Omental fat pad (tissue), 4 donors: ENCODE results near the gene PHF2. TPM values are rescaled to one million over a fixed set of nuclear protein-coding genes. Genes with fewer than 3 reads are reported as not detected.
A peak's percentile ranks its signal among the peaks of the same experiment; 100 is the strongest.

Experiments
- ATAC-seq: fragments of 150-250 bp; one replicate; pipeline ENCODE4 v1.9.1; 2016; ENCODE audit warnings: mild to moderate bottlenecking, moderate library complexity; ENCODE audit not compliant: low FRiP score
- DNase-seq: peaks from one replicate; pipeline ENCODE4 v3.0.0-alpha.2; 2019; ENCODE audit warnings: low spot score
- total RNA-seq, 4 donors: library from RNA; depleted of rRNA; stranded (reverse); fragments of >200 nt; gene quantifications; one replicate each; pipeline ENCODE4 v1.1.0, GENCODE V29; 2016
- TF ChIP-seq, protein P1 (sequence below), 3 donors: fragments of 450-650 bp; IDR thresholded peaks; one replicate each; pipeline ENCODE4 v1.5.1; 2016 to 2017; ENCODE audit warnings: antibody characterized with exemption in 3 of 3, mild to moderate bottlenecking in 3 of 3, moderate library complexity in 2 of 3

PHF2 gene
- total RNA-seq, 4 donors from 2014 or later = 15.8 to 24.5 (median 20.4) TPM

DNA sequence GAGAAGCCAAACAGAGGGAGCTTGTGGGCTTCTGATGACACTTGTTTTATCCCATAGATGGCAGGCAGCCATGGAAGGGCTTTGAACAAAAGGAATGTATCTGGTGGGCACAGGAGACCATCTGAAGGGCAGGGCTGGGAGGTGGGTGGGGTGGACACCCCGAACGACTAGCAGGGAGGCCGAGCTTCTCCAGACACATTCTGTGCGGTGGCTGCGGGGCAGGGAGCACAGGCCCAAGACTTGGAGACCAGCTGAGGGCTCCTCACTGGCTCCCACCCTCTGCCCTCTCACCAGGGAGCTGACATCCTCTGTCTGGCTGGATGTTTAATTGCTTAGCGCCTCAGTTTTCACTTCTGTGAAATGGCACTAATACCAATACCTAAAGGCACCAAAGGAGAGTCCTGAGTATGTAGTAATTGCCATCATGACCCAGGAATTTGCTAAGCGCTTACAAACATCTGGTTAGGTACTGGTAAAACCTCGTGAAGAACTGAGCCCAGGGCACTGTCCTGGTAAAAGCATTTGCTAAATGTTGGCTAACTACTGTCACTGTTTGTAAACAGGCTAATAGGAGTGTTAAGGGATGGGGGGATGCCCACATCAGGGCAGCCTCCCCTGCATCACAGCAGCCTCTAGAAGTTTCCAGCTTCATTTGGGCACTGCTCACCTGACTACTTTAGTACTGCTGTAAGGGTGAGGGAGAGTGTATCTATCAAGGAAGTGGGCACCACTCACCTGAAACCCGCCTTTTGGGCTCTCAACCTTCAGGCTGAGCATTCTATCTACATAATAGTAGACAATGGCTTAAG is 2.1 kb upstream of the PHF2 start:
- TF ChIP-seq, protein P1, sequence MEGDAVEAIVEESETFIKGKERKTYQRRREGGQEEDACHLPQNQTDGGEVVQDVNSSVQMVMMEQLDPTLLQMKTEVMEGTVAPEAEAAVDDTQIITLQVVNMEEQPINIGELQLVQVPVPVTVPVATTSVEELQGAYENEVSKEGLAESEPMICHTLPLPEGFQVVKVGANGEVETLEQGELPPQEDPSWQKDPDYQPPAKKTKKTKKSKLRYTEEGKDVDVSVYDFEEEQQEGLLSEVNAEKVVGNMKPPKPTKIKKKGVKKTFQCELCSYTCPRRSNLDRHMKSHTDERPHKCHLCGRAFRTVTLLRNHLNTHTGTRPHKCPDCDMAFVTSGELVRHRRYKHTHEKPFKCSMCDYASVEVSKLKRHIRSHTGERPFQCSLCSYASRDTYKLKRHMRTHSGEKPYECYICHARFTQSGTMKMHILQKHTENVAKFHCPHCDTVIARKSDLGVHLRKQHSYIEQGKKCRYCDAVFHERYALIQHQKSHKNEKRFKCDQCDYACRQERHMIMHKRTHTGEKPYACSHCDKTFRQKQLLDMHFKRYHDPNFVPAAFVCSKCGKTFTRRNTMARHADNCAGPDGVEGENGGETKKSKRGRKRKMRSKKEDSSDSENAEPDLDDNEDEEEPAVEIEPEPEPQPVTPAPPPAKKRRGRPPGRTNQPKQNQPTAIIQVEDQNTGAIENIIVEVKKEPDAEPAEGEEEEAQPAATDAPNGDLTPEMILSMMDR (IDR thresholded peaks at IDR 0.05) = no peak
- DNase-seq = no peak
- ATAC-seq = no peak

DNA sequence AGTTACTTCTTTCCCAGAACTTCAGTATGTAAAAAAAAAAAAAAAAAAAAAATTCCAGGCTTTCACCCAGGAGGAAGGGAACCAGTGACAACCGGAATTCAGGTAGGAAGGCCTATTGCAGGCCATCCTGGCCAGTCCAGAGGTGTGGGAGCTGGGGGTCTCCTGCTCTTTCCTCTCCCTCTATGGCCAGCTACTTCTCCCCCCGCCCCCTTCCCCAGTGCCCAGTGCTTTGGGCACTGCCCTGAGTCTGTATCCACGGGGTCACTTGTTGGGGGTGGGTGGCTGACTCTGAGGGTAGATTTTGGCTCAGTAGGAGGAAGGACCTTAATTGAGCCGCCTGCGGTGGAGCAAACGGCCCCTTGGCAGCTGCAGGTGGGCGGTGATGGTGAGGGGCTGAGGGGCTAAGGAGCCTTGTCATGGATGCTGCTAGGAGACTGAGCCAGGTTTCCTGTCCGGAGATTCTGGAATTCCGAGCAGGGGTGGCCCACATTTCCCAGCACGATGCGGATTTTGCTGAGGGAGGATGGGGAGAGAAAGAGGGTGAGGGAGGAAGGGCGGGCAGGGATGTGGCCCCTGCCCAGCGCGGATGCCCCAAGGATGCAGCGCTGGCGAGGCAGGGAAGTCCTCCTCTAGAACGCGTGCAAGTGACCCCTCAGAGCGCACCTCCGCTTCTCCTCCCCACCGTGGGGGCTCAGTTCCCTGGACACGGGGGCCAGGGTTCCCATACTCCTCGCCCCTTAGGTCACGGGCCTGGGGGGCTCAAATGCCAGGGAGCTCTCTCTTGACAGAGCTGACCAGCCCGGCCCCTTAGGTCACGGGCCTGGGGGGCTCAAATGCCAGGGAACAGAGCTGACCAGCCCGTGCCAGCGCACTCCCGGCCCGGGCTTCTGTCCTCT is 1.2 kb upstream of the PHF2 start:
- ATAC-seq = no peak
- TF ChIP-seq, protein P1 (IDR thresholded peaks at IDR 0.05) = no peak
- no peak for DNase-seq

DNA sequence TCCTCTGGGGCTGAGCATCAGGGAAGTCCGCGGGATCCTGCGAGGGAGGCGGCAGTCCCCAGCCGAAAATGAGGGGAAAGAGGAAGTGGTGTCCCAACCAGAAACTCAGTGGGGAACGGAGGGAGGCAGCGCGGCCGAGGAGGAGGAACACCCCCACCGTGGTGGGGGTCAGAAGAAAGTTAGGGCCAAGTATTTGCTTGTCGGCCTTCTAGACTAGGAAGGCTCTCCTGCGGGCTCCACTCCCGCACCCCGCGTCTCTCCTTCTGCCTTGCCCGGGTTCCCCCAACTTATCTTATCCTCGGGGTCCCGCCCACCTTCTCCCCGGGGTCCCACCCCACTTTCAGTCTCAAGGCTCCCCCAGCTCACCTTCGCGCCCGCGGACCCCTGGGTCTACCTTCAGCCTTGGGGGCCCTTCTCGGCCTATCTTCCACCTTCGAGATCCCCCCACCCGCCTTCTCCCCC is 557 bp upstream of the PHF2 start:
- DNase-seq = peak; percentile 42
- TF ChIP-seq, protein P1 (IDR thresholded peaks at IDR 0.05) = no peak

DNA sequence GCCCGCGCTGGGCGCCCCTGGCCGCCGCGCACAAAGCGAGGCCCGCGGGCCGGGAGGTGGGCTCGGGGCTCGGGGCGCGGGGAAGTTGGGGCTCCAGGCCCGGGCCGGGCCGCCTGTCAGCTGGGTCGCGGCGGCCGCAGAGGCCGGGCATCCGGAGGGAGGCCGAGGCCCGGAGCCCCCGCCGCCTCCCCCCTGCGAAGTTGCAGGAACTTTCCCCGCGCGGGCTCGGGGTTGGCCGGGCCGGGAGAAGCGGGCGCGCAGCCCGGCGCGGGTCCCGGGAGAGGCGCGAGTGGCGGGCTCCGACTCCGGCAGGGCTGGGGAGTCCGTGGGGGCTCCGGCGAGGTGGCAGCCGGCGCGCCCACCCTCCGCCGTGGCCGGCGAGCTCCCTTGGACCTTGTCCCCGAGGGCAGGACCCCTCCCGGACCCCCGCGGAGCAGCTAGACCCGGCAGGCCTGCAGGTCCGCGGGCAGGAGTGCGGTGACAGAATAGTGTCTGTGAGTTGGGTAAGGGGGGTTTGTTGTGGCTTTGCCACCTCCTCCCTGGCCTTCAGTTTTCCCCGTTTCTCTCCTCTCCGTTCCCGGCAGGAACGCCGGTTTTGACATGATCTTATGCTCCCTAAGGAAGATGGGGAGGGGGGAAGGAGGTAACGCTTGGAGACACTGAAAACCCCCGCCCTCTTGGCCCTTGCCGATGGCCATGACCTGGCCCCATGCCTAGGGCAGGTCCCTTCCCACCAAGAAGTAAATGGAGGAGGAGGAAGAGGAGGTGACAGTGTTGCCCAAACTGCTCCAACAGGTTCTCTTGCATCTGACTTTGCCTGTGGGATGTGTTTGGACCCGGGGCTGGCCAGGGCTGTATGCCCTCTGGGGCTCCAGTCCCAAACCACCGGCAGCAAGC is 942 bp downstream of the PHF2 start:
- TF ChIP-seq, protein P1 (IDR thresholded peaks at IDR 0.05) = no peak
- DNase-seq (no peak), ATAC-seq (no peak)

More for the DNA sequence above, 557 bp upstream of the PHF2 start:
- peak; percentile 37 for ATAC-seq

DNA sequence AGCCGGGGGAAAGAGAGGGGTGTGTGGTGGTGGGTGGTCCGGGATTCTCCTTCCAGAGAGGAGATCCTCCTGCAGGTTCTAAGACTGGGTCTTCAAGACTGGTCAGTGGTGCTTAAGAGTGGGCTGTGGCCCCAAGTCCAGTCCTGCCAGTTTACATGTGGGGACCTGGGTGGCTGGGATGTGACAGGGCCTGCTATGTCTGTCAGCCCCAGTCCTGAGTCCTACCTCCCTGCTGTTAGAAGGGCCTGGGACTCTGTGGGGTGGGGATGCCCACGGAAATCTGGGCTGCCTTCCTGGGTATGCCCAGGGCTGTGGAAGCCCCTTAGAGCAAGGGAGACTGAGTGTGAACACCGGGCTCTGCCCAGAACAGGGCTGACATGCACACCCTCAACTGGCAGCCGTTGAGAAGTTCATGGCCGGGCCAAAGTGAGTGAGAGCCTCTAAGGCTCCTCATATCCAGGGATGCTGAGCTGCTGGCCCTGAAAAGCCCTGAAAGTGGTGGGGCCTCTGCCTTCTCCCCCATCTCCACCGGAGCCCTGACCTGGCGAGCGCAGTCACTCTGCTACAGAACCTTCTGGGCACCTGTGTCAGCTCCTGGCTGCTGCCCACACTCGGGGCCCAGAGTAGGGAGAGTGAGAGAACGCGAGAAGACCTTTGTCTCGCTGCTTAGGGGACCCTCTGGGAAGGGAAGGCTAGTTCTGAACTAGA is 1.7 kb downstream of the PHF2 start:
- DNase-seq = no peak
- ATAC-seq = no peak
- TF ChIP-seq, protein P1 (IDR thresholded peaks at IDR 0.05) = no peak

DNA sequence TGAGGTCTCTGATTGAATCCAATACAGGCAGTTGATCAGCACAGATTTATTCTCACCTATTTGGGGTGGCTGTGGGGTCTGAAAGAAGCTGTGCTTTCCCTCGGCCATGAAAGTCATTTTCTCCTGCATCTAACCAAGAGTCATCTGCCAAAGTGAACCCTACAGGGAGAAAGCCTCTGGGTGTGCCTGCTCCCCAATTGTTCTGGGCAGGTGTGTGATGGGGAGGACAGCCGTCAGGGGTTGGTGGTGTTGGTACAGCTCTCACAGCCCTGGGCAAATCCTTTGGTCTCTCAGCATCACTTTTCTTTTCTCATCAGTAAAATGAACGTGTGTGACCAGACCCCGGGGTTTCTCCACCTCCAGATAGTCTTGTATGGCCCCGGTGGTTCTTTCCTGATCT is 2.5 kb downstream of the PHF2 start:
- DNase-seq = no peak
- ATAC-seq = no peak
- TF ChIP-seq, protein P1 (IDR thresholded peaks at IDR 0.05) = no peak
